ENCODE results near the gene TMEM243. TPM values are rescaled to one million over a fixed set of nuclear protein-coding genes. Genes with fewer than 3 reads are reported as not detected.

The TMEM243 gene
- total RNA-seq, 1 donor, result 30.4 TPM

- DNase-seq (ENCODE audit: low read depth in 2 of 3, low spot score in 2 of 3), result no peak
Measured at GRCh38 chr7:87170828-87171227, 48.7 kb downstream of the TMEM243 start.

DNA sequence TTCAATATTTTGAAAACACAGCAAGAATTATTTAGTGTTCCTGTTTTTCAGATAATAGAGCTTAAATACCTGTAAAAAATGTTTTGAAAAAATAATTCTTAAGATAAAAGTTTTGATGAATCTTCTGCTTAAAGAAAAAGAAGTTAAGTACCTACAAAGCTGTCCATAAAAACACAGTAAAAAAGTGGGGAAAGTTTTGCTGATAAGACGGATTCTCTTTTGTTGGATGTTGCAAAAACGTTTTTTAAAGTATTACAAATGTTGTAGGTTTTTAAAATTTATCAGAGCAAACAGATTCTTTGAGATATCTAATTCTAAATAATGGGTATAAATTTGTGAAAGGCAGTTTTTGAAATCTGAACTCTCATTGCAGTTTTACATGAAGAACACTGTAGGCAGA is 55.1 kb downstream of the TMEM243 start:
- no peak for DNase-seq (ENCODE audit: low read depth in 2 of 3, low spot score in 2 of 3)

DNA sequence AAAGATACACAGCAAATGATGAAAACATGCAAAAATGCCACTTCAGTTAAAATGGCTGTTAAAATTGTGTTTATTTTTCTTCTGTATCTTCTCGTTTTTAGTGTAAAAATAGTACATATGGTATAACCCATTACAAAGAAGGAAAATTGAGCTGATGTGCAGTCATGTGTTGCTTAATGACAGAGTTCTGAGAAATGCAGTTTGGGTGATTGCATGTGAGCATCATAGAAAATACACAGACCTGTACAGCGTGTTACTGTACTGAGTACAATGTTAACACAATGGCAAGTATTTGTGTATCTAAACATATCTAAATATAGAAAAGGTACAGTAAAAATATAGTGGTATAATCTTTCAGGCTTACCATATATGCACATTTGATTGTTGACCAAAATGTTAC is 60.0 kb downstream of the TMEM243 start:
- no peak for DNase-seq (ENCODE audit: low read depth in 2 of 3, low spot score in 2 of 3)

DNA sequence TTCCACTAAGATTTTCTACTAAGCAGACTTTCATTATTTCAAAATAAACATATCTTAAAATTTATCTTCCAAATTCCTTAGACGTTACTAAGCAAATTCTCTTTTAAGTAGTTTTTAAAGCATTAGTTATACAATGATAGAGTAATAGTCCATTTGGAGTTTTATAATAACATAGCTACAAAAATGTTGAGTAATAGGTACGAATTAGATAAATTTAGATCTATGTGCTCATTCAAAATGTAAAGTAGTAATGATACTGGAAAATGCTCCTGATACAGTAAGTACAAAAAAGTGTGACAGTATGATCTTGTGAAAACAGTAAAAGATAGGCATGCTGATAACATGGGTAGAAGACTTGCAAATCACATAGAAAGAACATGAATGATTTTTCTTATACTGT is 62.8 kb downstream of the TMEM243 start:
- DNase-seq (ENCODE audit: low read depth in 2 of 3, low spot score in 2 of 3), result no peak

DNA sequence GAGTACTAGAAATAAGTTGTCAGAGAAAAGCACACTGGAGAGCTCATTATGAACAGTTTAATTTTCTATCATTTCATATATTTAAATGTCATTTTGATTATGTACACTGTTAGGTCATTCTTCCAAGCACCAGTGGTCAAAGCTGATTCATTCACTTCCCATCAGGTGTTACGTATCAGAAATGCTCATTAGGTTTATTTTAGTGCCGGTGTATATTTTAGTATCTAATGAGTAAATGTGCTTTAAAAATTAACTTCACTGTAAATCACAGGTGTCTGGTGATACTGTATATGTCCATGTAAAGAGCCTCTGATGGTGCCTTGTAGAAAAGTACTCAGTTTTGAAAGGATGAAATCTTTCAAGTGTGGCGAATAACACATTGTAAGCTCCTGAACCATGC is 63.7 kb downstream of the TMEM243 start:
- no peak for DNase-seq (ENCODE audit: low read depth in 2 of 3, low spot score in 2 of 3)

DNA sequence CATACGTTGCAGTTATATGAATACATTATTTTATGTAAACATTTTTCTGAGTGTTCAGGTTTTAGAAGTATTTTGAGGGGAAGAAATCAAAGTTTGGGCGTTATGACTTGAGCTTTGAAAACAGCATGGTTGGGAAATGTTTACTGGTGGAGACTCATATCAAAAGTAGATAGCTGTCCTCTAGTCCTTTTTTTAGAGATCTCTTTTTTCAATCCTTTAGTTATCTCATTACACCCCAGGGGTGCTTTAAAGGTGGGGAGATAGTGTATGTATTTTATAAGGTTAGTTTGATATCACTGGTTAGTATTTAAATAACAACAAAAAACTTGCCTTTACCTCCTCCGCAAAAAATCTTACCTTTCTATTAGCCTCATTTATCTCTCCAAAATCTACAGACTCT is 65.0 kb downstream of the TMEM243 start:
- no peak for DNase-seq (ENCODE audit: low read depth in 2 of 3, low spot score in 2 of 3)

- DNase-seq (ENCODE audit: low read depth in 2 of 3, low spot score in 2 of 3), result no peak
Measured at GRCh38 chr7:87154166-87154565, 65.4 kb downstream of the TMEM243 start.

DNA sequence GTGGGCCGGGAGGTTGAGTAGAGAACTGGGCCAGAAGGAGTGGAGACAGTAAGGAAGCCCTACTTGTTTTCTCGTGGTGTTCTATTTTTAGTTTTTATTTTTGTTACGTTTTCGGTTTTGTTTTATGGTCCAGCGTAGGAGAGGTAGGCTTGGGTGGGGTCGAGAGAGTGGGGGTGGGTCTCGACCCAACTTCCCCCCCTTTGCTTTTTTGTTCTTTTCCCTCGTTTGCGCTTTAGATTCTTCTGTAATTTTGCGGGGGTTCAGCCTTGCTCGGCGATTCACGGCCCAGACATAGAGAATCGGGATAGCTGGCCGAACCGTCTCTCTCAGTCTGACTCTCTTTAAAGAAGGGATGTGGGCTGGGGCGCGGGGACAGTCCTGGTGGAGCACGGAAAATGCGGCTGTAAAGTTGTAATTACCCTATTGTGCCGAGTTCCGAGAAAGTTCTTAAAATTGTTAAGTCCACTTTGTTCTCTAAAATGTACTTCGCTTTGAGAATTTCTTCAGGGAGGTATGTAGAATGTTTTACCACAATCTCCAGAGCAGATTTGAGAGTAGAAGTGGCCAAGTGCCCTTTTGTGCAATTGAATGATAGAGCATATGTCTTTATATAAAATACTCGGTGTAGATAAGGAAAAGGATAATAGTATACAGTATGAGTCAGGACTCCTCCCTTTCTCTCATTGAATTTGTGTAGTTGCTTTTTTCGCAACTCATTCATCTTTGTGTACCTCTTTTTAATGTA is 66.5 kb downstream of the TMEM243 start:
- peak in 2 of 3 donors; percentile 11 to 41 for DNase-seq (ENCODE audit: low read depth in 2 of 3, low spot score in 2 of 3)

- peak; percentile 78 to 92 (median 91) for DNase-seq (ENCODE audit: low read depth in 2 of 3, low spot score in 2 of 3)
Measured at GRCh38 chr7:87152112-87152896, 67.2 kb downstream of the TMEM243 start, which contains the start of gene DMTF1. TSS of gene DMTF1 (plus strand) at chr7:87152453. CDS start at chr7:87164942, 12,489 bp downstream.

GRCh38 chr7:87151729-87152111 is 67.8 kb downstream of the TMEM243 start:
- DNase-seq (ENCODE audit: low read depth in 2 of 3, low spot score in 2 of 3), result no peak

GRCh38 chr7:87151002-87151728 is 68.4 kb downstream of the TMEM243 start:
- no peak for DNase-seq (ENCODE audit: low read depth in 2 of 3, low spot score in 2 of 3)

GRCh38 chr7:87148332-87148955 is 71.1 kb downstream of the TMEM243 start:
- DNase-seq (ENCODE audit: low read depth in 2 of 3, low spot score in 2 of 3), result peak in 1 of 3 donors; percentile 57

GRCh38 chr7:87147500-87147899 is 72.0 kb downstream of the TMEM243 start:
- DNase-seq (ENCODE audit: low read depth in 2 of 3, low spot score in 2 of 3), result no peak

DNA sequence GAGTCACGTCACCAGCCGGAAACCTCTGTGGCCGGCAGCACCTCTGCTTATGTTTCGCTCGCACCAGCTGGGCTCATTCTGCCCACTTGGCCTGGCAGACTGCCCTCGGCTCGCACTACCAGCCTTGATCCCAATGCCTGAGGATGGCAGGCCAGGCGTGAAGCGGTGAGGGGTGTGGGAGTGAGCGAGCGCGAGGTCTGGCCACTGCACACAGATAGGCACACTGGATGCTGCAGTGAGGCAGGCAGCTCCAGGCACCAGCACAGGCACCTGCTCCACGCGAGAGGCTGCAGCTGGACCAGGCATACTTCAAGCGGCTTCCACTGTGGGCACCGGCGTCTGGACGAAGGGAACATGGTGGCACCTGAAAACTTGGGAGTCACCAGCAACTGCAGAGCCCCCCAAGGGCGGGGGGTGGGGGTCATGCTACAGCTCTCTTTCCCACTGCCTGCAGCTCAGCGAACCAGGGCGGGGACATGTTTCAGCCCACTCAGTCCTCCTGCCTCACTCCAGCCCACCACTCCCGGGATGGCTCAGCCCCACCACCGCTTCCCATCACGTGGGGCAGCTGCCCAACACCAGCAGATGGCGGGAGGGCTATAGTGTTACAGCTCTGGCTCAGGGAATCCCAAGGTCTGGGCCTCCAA is 72.7 kb downstream of the TMEM243 start:
- no peak for DNase-seq (ENCODE audit: low read depth in 2 of 3, low spot score in 2 of 3)

Small RNA genes within 50 kb of the gene (small RNA-seq; reads per million reads assigned to genes)
- gene RF00019 (not detected), gene RF02271 (not detected)

Other genes with a start within 250 kb of the TMEM243 start
- gene ELAPOR2, start 160.1 kb downstream of the TMEM243 start, total RNA-seq, result 10.8 TPM
- gene DMTF1, start 67.3 kb downstream of the TMEM243 start, total RNA-seq, result 66.8 TPM
- gene CROT, start 125.9 kb upstream of the TMEM243 start, total RNA-seq, result 3.8 TPM

Measured in hematopoietic multipotent progenitor cell (in vitro differentiated cells).